ENCODE results near the gene ADAMTSL2.

ADAMTSL2 gene

GRCh38 chr9:133534346-133535291 is at the start of gene ADAMTSL2:
ADAMTSL2 (plus strand) TSS chr9:133534704; CDS start chr9:133536713, 2,009 bp downstream.
- in situ Hi-C loops (cut with MboI; ENCODE audit: low sequenced_read_pairs) = no loop called here

- in situ Hi-C loops (cut with MboI; ENCODE audit: low sequenced_read_pairs) = no loop called here
Observed at GRCh38 chr9:133485531-133486260, 48.8 kb upstream of the ADAMTSL2 start.

- in situ Hi-C loops (cut with MboI; ENCODE audit: low sequenced_read_pairs) = no loop called here
Observed at GRCh38 chr9:133487331-133487725, 47.2 kb upstream of the ADAMTSL2 start.

- in situ Hi-C loops (cut with MboI; ENCODE audit: low sequenced_read_pairs) = no loop called here
Observed at GRCh38 chr9:133488686-133489252, 45.7 kb upstream of the ADAMTSL2 start.

- in situ Hi-C loops (cut with MboI; ENCODE audit: low sequenced_read_pairs) = no loop called here
Observed at GRCh38 chr9:133489253-133490190, 45.0 kb upstream of the ADAMTSL2 start.

GRCh38 chr9:133490201-133490681 is 44.3 kb upstream of the ADAMTSL2 start:
- in situ Hi-C loops (cut with MboI; ENCODE audit: low sequenced_read_pairs) = no loop called here

- in situ Hi-C loops (cut with MboI; ENCODE audit: low sequenced_read_pairs) = no loop called here
Observed at GRCh38 chr9:133490865-133491655, 43.4 kb upstream of the ADAMTSL2 start.

- in situ Hi-C loops (cut with MboI; ENCODE audit: low sequenced_read_pairs) = no loop called here
Observed at GRCh38 chr9:133491656-133491925, 42.9 kb upstream of the ADAMTSL2 start.

GRCh38 chr9:133492061-133493021 is 42.2 kb upstream of the ADAMTSL2 start:
- in situ Hi-C loops (cut with MboI; ENCODE audit: low sequenced_read_pairs) = no loop called here

GRCh38 chr9:133493428-133493827 is 41.1 kb upstream of the ADAMTSL2 start:
- in situ Hi-C loops (cut with MboI; ENCODE audit: low sequenced_read_pairs) = no loop called here

- in situ Hi-C loops (cut with MboI; ENCODE audit: low sequenced_read_pairs) = no loop called here
Observed at GRCh38 chr9:133493845-133494540, 40.5 kb upstream of the ADAMTSL2 start.

GRCh38 chr9:133494636-133495326 is 39.7 kb upstream of the ADAMTSL2 start:
- in situ Hi-C loops (cut with MboI; ENCODE audit: low sequenced_read_pairs) = no loop called here

GRCh38 chr9:133495327-133496293 is 38.9 kb upstream of the ADAMTSL2 start:
- in situ Hi-C loops (cut with MboI; ENCODE audit: low sequenced_read_pairs) = no loop called here

GRCh38 chr9:133496861-133497842 is 37.4 kb upstream of the ADAMTSL2 start:
- in situ Hi-C loops (cut with MboI; ENCODE audit: low sequenced_read_pairs) = no loop called here

Data from hTERT RPE-1 (cell line).